ENCODE measurements around the gene NPTX1.

- no peak for TF ChIP-seq CTCF (IDR thresholded peaks at IDR 0.05; ENCODE audit: insufficient read depth, low read length, poor library complexity, severe bottlenecking)
- TF ChIP-seq EZH2phosphoT487 (conservative IDR thresholded peaks at IDR 0.05; ENCODE audit: low read length), result no peak
Observed at GRCh38 chr17:80443916-80444643, 32.3 kb downstream of the NPTX1 start.
